H9 (cell line): ENCODE data around the gene CDC25B. TPM values are rescaled to one million over a fixed set of nuclear protein-coding genes. Genes with fewer than 3 reads are reported as not detected.

Experiments used
- DNase-seq: peaks from one replicate; pipeline ENCODE4 v3.0.0-alpha.2; 2017
- H2AFZ ChIP-seq: one replicate; pipeline ENCODE4 v1.6.1; 2013; ENCODE audit warnings: mild to moderate bottlenecking, low read length, control low read depth, moderate library complexity
- H2AK5ac ChIP-seq: 2 replicates; pipeline ENCODE4 v1.6.1; 2013; ENCODE audit warnings: low read length, control low read depth, mixed read lengths; ENCODE audit not compliant: insufficient read length
- H2BK120ac ChIP-seq: one replicate; pipeline ENCODE4 v1.6.1; 2013; ENCODE audit warnings: low read depth, mild to moderate bottlenecking, low read length, control low read depth, inconsistent platforms; ENCODE audit not compliant: poor library complexity, severe bottlenecking
- H2BK12ac ChIP-seq: 2 replicates; pipeline ENCODE4 v1.6.1; 2013; ENCODE audit warnings: low read length, control low read depth, mixed read lengths, low read depth; ENCODE audit not compliant: insufficient read length
- H2BK15ac ChIP-seq: 2 replicates; pipeline ENCODE4 v1.6.1; 2013; ENCODE audit warnings: low read depth, low read length, control low read depth
- H2BK20ac ChIP-seq: one replicate; pipeline ENCODE4 v1.6.1; 2013; ENCODE audit warnings: low read depth, mild to moderate bottlenecking, low read length, control low read depth, inconsistent platforms; ENCODE audit not compliant: poor library complexity, severe bottlenecking
- H2BK5ac ChIP-seq: 2 replicates; pipeline ENCODE4 v1.6.1; 2013; ENCODE audit warnings: low read length, control low read depth, mixed read lengths; ENCODE audit not compliant: insufficient read length
- H3K14ac ChIP-seq: 2 replicates; pipeline ENCODE4 v1.6.1; 2013; ENCODE audit warnings: low read length, control low read depth; ENCODE audit not compliant: insufficient read depth
- H3K18ac ChIP-seq: 2 replicates; pipeline ENCODE4 v1.6.1; 2013; ENCODE audit warnings: low read depth, mild to moderate bottlenecking, mixed read lengths, low read length, control low read depth; ENCODE audit not compliant: insufficient read length
- H3K23ac ChIP-seq: 2 replicates; pipeline ENCODE4 v1.6.1; 2013; ENCODE audit warnings: low read length, control low read depth, mixed read lengths, low read depth; ENCODE audit not compliant: insufficient read length
- H3K23me2 ChIP-seq: 2 replicates; pipeline ENCODE4 v1.6.1; 2013; ENCODE audit warnings: low read depth, mild to moderate bottlenecking, mixed read lengths, low read length, control low read depth; ENCODE audit not compliant: insufficient read length, poor library complexity, severe bottlenecking
- H3K27ac ChIP-seq: 2 replicates; pipeline ENCODE4 v1.5.1; 2013; ENCODE audit warnings: low read length, control low read depth, mixed read lengths, low read depth; ENCODE audit not compliant: insufficient read length
- H3K27me3 ChIP-seq: 2 replicates; pipeline ENCODE4 v1.6.1; 2013; ENCODE audit warnings: low read length, control low read depth, inconsistent platforms; ENCODE audit not compliant: insufficient read depth
- H3K4ac ChIP-seq: 2 replicates; pipeline ENCODE4 v1.6.1; 2013; ENCODE audit warnings: low read depth, mild to moderate bottlenecking, control low read depth, inconsistent platforms, low read length, moderate library complexity
- H3K4me1 ChIP-seq: 2 replicates; pipeline ENCODE4 v1.6.1; 2013; ENCODE audit warnings: low read length, control low read depth, inconsistent platforms; ENCODE audit not compliant: insufficient read depth
- H3K4me2 ChIP-seq: 2 replicates; pipeline ENCODE4 v1.6.1; 2013; ENCODE audit warnings: low read length, control low read depth, mixed read lengths; ENCODE audit not compliant: insufficient read length, insufficient read depth
- H3K56ac ChIP-seq: 2 replicates; pipeline ENCODE4 v1.6.1; 2013; ENCODE audit warnings: low read depth, mild to moderate bottlenecking, mixed read lengths, low read length, control low read depth; ENCODE audit not compliant: insufficient read length
- H3K79me1 ChIP-seq: 2 replicates; pipeline ENCODE4 v1.6.1; 2013; ENCODE audit warnings: low read depth, mild to moderate bottlenecking, moderate library complexity, low read length, control low read depth, inconsistent platforms; ENCODE audit not compliant: insufficient read depth, poor library complexity, severe bottlenecking
- H3K79me2 ChIP-seq: 2 replicates; pipeline ENCODE4 v1.6.1; 2013; ENCODE audit warnings: low read length, control low read depth, inconsistent platforms; ENCODE audit not compliant: insufficient read depth
- H3K9ac ChIP-seq: 2 replicates; pipeline ENCODE4 v1.6.1; 2013; ENCODE audit warnings: low read length, control low read depth, mixed read lengths; ENCODE audit not compliant: insufficient read length; ENCODE audit errors: extremely low read depth
- H3K9me3 ChIP-seq: one replicate; pipeline ENCODE4 v1.6.1; 2013; ENCODE audit warnings: low read depth, low read length, inconsistent platforms; ENCODE audit not compliant: control insufficient read depth
- H3T11ph ChIP-seq: one replicate; pipeline ENCODE4 v1.6.1; 2013; ENCODE audit warnings: mild to moderate bottlenecking, low read length, control low read depth, inconsistent platforms
- H4K20me1 ChIP-seq: one replicate; pipeline ENCODE4 v1.6.1; 2013; ENCODE audit not compliant: control insufficient read depth, insufficient read length, insufficient read depth
- H4K5ac ChIP-seq: 2 replicates; pipeline ENCODE4 v1.6.1; 2013; ENCODE audit warnings: low read depth, mild to moderate bottlenecking, mixed read lengths, low read length, control low read depth; ENCODE audit not compliant: insufficient read length
- H4K8ac ChIP-seq: replicated peaks from 2 replicates; pipeline ENCODE4 v1.6.1; 2013; ENCODE audit warnings: low read length, control low read depth, mixed read lengths, low read depth; ENCODE audit not compliant: insufficient read length
- H4K91ac ChIP-seq: 2 replicates; pipeline ENCODE4 v1.6.1; 2013; ENCODE audit warnings: low read depth, mild to moderate bottlenecking, moderate library complexity, mixed read lengths, low read length, control low read depth; ENCODE audit not compliant: insufficient read length
- H3K27ac Mint-ChIP-seq, 3 experiments: 2 replicates in 2 of 3; 3 replicates in 1 of 3; pipeline ENCODE4 v1.8.0; 2020 to 2021; ENCODE audit warnings: mixed read lengths in 3 of 3, mild to moderate bottlenecking in 1 of 3, moderate library complexity in 1 of 3
- H3K27me3 Mint-ChIP-seq: 2 replicates; pipeline ENCODE4 v1.8.0; 2021; ENCODE audit warnings: low read depth, mild to moderate bottlenecking, moderate library complexity, mixed read lengths
- H3K36me3 Mint-ChIP-seq, 3 experiments: 2 replicates in 2 of 3; 3 replicates in 1 of 3; pipeline ENCODE4 v1.8.0; 2020 to 2021; ENCODE audit warnings: low read depth in 3 of 3, mixed read lengths in 3 of 3; ENCODE audit not compliant: insufficient read depth in 1 of 3
- H3K4me1 Mint-ChIP-seq, 2 experiments: 2 replicates each; pipeline ENCODE4 v1.8.0; 2020; ENCODE audit warnings: mixed read lengths in 2 of 2
- H3K4me3 Mint-ChIP-seq, 2 experiments: 2 replicates in 1 of 2; 3 replicates in 1 of 2; pipeline ENCODE4 v1.8.0; 2020 to 2021; ENCODE audit warnings: mild to moderate bottlenecking in 2 of 2, mixed read lengths in 2 of 2, moderate library complexity in 1 of 2
- H3K9me3 Mint-ChIP-seq, 2 experiments: 2 replicates in 1 of 2; 3 replicates in 1 of 2; pipeline ENCODE4 v1.8.0; 2020; ENCODE audit warnings: mild to moderate bottlenecking in 2 of 2, mixed read lengths in 2 of 2, moderate library complexity in 1 of 2
- CTCF ChIP-seq: fragments of 200-600 bp; sonication (generic); conservative IDR thresholded peaks from 3 replicates; pipeline ENCODE4 v1.8.0; 2021; ENCODE audit warnings: antibody characterized with exemption, mild to moderate bottlenecking
- WGBS: extraction: QIAGEN DNeasy Blood & Tissue Kit; methylation state at CpG from one replicate; pipeline ENCODE4 v1.1.7; 2013; ENCODE audit warnings: missing lambda C conversion rate, low lambda C conversion rate, mixed read lengths; ENCODE audit not compliant: insufficient read length; ENCODE audit errors: extremely low coverage; 5-methylcytosine and 5-hydroxymethylcytosine counted together
- total RNA-seq: library from RNA; stranded (reverse); gene quantifications from 2 replicates; pipeline ENCODE4 v1.2.1, GENCODE V29; 2021

Gene CDC25B
- total RNA-seq, 1 experiment from 2014 or later = 24.0 TPM

- H2BK12ac ChIP-seq = no peak overlapping the region
- no peak overlapping the region for H3K27ac ChIP-seq
- no peaks in the 10 kb centered on the region for H4K20me1 ChIP-seq
- H3K79me1 ChIP-seq = no peaks in the 10 kb centered on the region
- H4K91ac ChIP-seq = no peak overlapping the region
- H2BK15ac ChIP-seq = no peak overlapping the region
- no peak overlapping the region for H3T11ph ChIP-seq
- no CpG with 5 or more reads among the region's 22 CpGs for WGBS
- Mint-ChIP-seq H3K36me3 (0 out of 7 replicates have a peak, but pooled peaks cover 0 to 5% (median 0%) of the 10 kb centered on the region in 3 experiments), H3K9me3 (no peaks in the 10 kb centered on the region), H3K4me1 (peaks cover 7 to 10% of the 10 kb centered on the region in 2 experiments), H3K27me3 (no peaks in the 10 kb centered on the region; the same call in 1 of the 2 replicates), H3K4me3 (peak overlapping the region; percentile 81 to 90), H3K27ac (peak overlapping the region in 2 of 3 experiments; percentile 23 to 79; a peak in 2 of 7 replicates)
- H3K4ac ChIP-seq = no peak overlapping the region
- H3K9ac ChIP-seq = peak overlapping the region; percentile 42
- H2BK5ac ChIP-seq = no peak overlapping the region
- no peak overlapping the region for H2BK20ac ChIP-seq
- H3K79me2 ChIP-seq = no peaks in the 10 kb centered on the region; the same call in 1 of the 2 replicates
- no peaks in the 10 kb centered on the region for H3K9me3 ChIP-seq
- peak overlapping the region; percentile 83 for H3K14ac ChIP-seq
- no peak for DNase-seq
- H3K27me3 ChIP-seq = no peaks in the 10 kb centered on the region
- peak overlapping the region; percentile 72 for H3K4me2 ChIP-seq
- H4K8ac ChIP-seq = no peak overlapping the region
- H2AK5ac ChIP-seq = no peak overlapping the region
- peak overlapping the region; percentile 74 for H3K18ac ChIP-seq
- H3K23me2 ChIP-seq = peaks cover 13% of the 10 kb centered on the region
- no peak overlapping the region for H4K5ac ChIP-seq
- H2BK120ac ChIP-seq = no peak overlapping the region
- TF ChIP-seq CTCF = no peak
- H3K23ac ChIP-seq = no peak overlapping the region
- H3K4me1 ChIP-seq = no peaks in the 10 kb centered on the region
- H2AFZ ChIP-seq = no peak overlapping the region
- H3K56ac ChIP-seq = no peak overlapping the region
Measured at GRCh38 chr20:3846378-3846739, 50.2 kb downstream of the CDC25B start.
